ENCODE results near the gene SUPT3H. TPM values are rescaled to one million over a fixed set of nuclear protein-coding genes. Genes with fewer than 3 reads are reported as not detected.

The SUPT3H gene
- total and polyA plus RNA-seq, 2 of the 13 experiments (the other 11 are each of a cell fraction or from before 2014, with no cell fraction given), result 11.9 to 36.1 TPM

DNA sequence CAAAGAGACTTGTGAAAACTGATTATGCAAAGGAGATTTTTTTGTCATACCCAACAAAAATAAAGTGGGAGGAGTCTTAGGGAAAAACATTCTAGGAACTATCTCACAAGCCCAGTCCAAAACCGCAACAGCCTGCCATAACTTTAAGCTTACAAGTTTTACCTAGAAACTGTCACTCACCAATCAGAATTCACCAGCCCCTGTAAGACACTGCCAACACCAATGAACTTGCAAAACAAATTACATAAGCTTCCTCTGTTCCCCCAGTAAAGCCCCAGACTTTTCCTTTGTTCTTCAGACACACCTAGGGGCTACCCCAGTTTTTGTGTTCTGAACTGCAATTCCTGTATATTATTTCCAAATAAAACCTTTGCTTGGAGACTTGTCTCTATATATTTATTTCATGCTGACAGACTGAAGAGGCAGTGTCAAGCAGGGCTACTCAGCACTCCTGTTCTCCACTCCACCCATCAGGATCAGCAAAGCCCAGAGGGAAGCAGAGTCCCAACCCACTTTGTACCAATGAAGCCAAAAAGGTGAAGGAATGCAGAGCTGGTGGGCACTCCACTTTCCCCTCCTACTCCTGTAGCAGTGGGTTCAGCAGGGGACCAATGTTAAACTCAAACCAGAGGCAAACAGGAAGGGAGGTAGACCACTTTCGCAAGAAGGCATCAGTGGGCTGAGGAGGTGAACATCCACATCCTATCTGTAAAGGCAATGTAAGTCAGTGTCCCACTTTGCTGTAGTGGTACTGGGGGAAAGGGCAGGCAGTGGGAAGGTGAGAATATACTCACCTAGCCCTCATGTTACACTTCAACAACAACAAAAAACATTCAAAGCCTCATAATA, 192.1 kb downstream of the SUPT3H start (continued):
- TF ChIP-seq, protein P1, sequence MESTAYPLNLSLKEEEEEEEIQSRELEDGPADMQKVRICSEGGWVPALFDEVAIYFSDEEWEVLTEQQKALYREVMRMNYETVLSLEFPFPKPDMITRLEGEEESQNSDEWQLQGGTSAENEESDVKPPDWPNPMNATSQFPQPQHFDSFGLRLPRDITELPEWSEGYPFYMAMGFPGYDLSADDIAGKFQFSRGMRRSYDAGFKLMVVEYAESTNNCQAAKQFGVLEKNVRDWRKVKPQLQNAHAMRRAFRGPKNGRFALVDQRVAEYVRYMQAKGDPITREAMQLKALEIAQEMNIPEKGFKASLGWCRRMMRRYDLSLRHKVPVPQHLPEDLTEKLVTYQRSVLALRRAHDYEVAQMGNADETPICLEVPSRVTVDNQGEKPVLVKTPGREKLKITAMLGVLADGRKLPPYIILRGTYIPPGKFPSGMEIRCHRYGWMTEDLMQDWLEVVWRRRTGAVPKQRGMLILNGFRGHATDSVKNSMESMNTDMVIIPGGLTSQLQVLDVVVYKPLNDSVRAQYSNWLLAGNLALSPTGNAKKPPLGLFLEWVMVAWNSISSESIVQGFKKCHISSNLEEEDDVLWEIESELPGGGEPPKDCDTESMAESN (CRISPR knock-in tag; conservative IDR thresholded peaks at IDR 0.05), result no peak
- TF ChIP-seq ZNF124 (CRISPR knock-in tag; IDR thresholded peaks at IDR 0.05), result no peak
- TF ChIP-seq, protein P2, sequence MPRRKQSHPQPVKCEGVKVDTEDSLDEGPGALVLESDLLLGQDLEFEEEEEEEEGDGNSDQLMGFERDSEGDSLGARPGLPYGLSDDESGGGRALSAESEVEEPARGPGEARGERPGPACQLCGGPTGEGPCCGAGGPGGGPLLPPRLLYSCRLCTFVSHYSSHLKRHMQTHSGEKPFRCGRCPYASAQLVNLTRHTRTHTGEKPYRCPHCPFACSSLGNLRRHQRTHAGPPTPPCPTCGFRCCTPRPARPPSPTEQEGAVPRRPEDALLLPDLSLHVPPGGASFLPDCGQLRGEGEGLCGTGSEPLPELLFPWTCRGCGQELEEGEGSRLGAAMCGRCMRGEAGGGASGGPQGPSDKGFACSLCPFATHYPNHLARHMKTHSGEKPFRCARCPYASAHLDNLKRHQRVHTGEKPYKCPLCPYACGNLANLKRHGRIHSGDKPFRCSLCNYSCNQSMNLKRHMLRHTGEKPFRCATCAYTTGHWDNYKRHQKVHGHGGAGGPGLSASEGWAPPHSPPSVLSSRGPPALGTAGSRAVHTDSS (CRISPR knock-in tag; conservative IDR thresholded peaks at IDR 0.05), result no peak
- TF ChIP-seq, protein P3, sequence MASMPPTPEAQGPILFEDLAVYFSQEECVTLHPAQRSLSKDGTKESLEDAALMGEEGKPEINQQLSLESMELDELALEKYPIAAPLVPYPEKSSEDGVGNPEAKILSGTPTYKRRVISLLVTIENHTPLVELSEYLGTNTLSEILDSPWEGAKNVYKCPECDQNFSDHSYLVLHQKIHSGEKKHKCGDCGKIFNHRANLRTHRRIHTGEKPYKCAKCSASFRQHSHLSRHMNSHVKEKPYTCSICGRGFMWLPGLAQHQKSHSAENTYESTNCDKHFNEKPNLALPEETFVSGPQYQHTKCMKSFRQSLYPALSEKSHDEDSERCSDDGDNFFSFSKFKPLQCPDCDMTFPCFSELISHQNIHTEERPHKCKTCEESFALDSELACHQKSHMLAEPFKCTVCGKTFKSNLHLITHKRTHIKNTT (CRISPR knock-in tag; IDR thresholded peaks at IDR 0.05), result no peak
- 0 out of 2 replicates have a peak, but pooled peaks have one; percentile 12 for TF ChIP-seq THAP11 (CRISPR knock-in tag; IDR thresholded peaks at IDR 0.05)
- no peak for TF ChIP-seq YEATS4 (CRISPR knock-in tag; IDR thresholded peaks at IDR 0.05; ENCODE audit: borderline replicate concordance)
- no peak for TF ChIP-seq ZNF121 (CRISPR knock-in tag; IDR thresholded peaks at IDR 0.05)
- TF ChIP-seq HCFC1 (IDR thresholded peaks at IDR 0.05; ENCODE audit: low read depth, low read length), result no peak
- TF ChIP-seq, protein P4, sequence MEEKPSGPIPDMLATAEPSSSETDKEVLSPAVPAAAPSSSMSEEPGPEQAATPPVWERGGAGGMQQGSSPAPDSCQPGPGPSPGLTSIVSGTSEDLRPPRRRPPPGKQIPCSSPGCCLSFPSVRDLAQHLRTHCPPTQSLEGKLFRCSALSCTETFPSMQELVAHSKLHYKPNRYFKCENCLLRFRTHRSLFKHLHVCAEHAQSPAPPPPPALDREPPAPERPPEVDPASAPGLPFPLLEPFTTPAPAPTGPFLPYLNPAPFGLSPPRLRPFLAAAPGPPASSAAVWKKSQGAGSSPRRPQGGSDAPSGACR (CRISPR knock-in tag; IDR thresholded peaks at IDR 0.05), result no peak
- no peak for TF ChIP-seq ZNF644 (CRISPR knock-in tag; IDR thresholded peaks at IDR 0.05; ENCODE audit: low read depth)
- TF ChIP-seq TAF1 (CRISPR knock-in tag; IDR thresholded peaks at IDR 0.05), result no peak
- no peak for TF ChIP-seq ZNF678 (CRISPR knock-in tag; IDR thresholded peaks at IDR 0.05)
- TF ChIP-seq, protein P5, sequence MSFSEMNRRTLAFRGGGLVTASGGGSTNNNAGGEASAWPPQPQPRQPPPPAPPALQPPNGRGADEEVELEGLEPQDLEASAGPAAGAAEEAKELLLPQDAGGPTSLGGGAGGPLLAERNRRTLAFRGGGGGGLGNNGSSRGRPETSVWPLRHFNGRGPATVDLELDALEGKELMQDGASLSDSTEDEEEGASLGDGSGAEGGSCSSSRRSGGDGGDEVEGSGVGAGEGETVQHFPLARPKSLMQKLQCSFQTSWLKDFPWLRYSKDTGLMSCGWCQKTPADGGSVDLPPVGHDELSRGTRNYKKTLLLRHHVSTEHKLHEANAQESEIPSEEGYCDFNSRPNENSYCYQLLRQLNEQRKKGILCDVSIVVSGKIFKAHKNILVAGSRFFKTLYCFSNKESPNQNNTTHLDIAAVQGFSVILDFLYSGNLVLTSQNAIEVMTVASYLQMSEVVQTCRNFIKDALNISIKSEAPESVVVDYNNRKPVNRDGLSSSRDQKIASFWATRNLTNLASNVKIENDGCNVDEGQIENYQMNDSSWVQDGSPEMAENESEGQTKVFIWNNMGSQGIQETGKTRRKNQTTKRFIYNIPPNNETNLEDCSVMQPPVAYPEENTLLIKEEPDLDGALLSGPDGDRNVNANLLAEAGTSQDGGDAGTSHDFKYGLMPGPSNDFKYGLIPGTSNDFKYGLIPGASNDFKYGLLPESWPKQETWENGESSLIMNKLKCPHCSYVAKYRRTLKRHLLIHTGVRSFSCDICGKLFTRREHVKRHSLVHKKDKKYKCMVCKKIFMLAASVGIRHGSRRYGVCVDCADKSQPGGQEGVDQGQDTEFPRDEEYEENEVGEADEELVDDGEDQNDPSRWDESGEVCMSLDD (CRISPR knock-in tag; IDR thresholded peaks at IDR 0.05; ENCODE audit: borderline replicate concordance), result no peak
- no peak for TF ChIP-seq ZNF792 (CRISPR knock-in tag; IDR thresholded peaks at IDR 0.05)
- no peak for TF ChIP-seq ZNF543 (CRISPR knock-in tag; IDR thresholded peaks at IDR 0.05)
- no peak for TF ChIP-seq ZNF235 (CRISPR knock-in tag; IDR thresholded peaks at IDR 0.05; ENCODE audit: borderline replicate concordance)
- TF ChIP-seq TRIM24 (CRISPR knock-in tag; IDR thresholded peaks at IDR 0.05), result 0 out of 2 replicates have a peak, but pooled peaks have one; percentile 34
- TF ChIP-seq, protein P6, sequence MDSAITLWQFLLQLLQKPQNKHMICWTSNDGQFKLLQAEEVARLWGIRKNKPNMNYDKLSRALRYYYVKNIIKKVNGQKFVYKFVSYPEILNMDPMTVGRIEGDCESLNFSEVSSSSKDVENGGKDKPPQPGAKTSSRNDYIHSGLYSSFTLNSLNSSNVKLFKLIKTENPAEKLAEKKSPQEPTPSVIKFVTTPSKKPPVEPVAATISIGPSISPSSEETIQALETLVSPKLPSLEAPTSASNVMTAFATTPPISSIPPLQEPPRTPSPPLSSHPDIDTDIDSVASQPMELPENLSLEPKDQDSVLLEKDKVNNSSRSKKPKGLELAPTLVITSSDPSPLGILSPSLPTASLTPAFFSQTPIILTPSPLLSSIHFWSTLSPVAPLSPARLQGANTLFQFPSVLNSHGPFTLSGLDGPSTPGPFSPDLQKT (CRISPR knock-in tag; IDR thresholded peaks at IDR 0.05; ENCODE audit: borderline replicate concordance), result no peak
- TF ChIP-seq KAT2B (IDR thresholded peaks at IDR 0.05; ENCODE audit: borderline replicate concordance, low read depth, low read length), result no peak
- no peak for TF ChIP-seq SMYD3 (CRISPR knock-in tag; IDR thresholded peaks at IDR 0.05)
- no peak for TF ChIP-seq XBP1 (CRISPR knock-in tag; IDR thresholded peaks at IDR 0.05)

Data from HepG2 (cell line).